Neural cell (in vitro differentiated cells): ENCODE data around the gene GAPDHS. TPM values are rescaled to one million over a fixed set of nuclear protein-coding genes. Genes with fewer than 3 reads are reported as not detected.

Experiments
- H2AFZ ChIP-seq: fragments of 200-600, 300-800 bp; sonication (generic), shearing (Covaris generic); 2 replicates; pipeline ENCODE4 v1.6.0; 2014; ENCODE audit warnings: low read depth, mild to moderate bottlenecking, antibody characterized with exemption, low read length, moderate library complexity
- H3F3A ChIP-seq: fragments of 200-600 bp; shearing (Covaris generic); 2 replicates; pipeline ENCODE4 v1.6.1; 2016; ENCODE audit warnings: mild to moderate bottlenecking, moderate library complexity, mixed read lengths, antibody characterized with exemption, low read length; ENCODE audit not compliant: insufficient read depth, poor library complexity, severe bottlenecking
- H3K27ac ChIP-seq: fragments of 200-600, 300-800 bp; sonication (generic), shearing (Covaris generic); 2 replicates; pipeline ENCODE4 v1.5.1; 2014; ENCODE audit warnings: mild to moderate bottlenecking, low read length, moderate library complexity
- H3K27me3 ChIP-seq: fragments of 300-800, 200-600 bp; sonication (generic), shearing (Covaris generic); 2 replicates; pipeline ENCODE4 v1.6.0; 2014; ENCODE audit warnings: mild to moderate bottlenecking, low read depth, low read length, moderate library complexity; ENCODE audit not compliant: insufficient read depth
- H3K36me3 ChIP-seq: fragments of 300-800, 200-600 bp; sonication (generic), shearing (Covaris generic); 2 replicates; pipeline ENCODE4 v1.5.1; 2014; ENCODE audit warnings: mild to moderate bottlenecking, antibody characterized with exemption, low read length, moderate library complexity; ENCODE audit not compliant: insufficient read depth
- H3K4me2 ChIP-seq: fragments of 300-800, 200-600 bp; sonication (generic), shearing (Covaris generic); 2 replicates; pipeline ENCODE4 v1.6.0; 2014; ENCODE audit warnings: mild to moderate bottlenecking, low read length
- H3K4me3 ChIP-seq: fragments of 300-800, 200-600 bp; sonication (generic), shearing (Covaris generic); 2 replicates; pipeline ENCODE4 v1.5.1; 2014; ENCODE audit warnings: mild to moderate bottlenecking, low read length, moderate library complexity
- H3K79me2 ChIP-seq: fragments of 200-600 bp; shearing (Covaris generic); replicated peaks from 2 replicates; pipeline ENCODE4 v1.6.0; 2014; ENCODE audit warnings: mild to moderate bottlenecking, low read length, moderate library complexity; ENCODE audit not compliant: insufficient read depth
- H3K9ac ChIP-seq: fragments of 300-800, 200-600 bp; sonication (generic), shearing (Covaris generic); 2 replicates; pipeline ENCODE4 v1.6.1; 2016; ENCODE audit warnings: mild to moderate bottlenecking, low read length, mixed read lengths
- H3K9me2 ChIP-seq: fragments of 200-600 bp; shearing (Covaris generic); 2 replicates; pipeline ENCODE4 v1.6.1; 2016; ENCODE audit warnings: mild to moderate bottlenecking, low read length, mixed read lengths; ENCODE audit not compliant: insufficient read depth
- H3K9me3 ChIP-seq: fragments of 200-600, 300-800 bp; sonication (generic), shearing (Covaris generic); 2 replicates; pipeline ENCODE4 v1.6.1; 2016; ENCODE audit warnings: mild to moderate bottlenecking, mixed run types, low read length, moderate library complexity, mixed read lengths
- H4K20me1 ChIP-seq: fragments of 200-600 bp; shearing (Covaris generic); 2 replicates; pipeline ENCODE4 v1.6.1; 2016; ENCODE audit warnings: mild to moderate bottlenecking, mixed run types; ENCODE audit not compliant: insufficient read depth
- EP300 ChIP-seq: fragments of 450-650 bp; conservative IDR thresholded peaks from 2 replicates; pipeline ENCODE4 v1.6.1; 2014; ENCODE audit warnings: antibody characterized with exemption, mild to moderate bottlenecking, moderate library complexity; ENCODE audit not compliant: poor library complexity, severe bottlenecking
- EZH2 ChIP-seq: fragments of 200-600, 300-800 bp; shearing (Covaris generic), sonication (generic); IDR thresholded peaks from 2 replicates; pipeline ENCODE4 v1.6.1; 2014; ENCODE audit warnings: antibody characterized with exemption, low read length, borderline replicate concordance, mild to moderate bottlenecking; ENCODE audit not compliant: insufficient read depth, poor library complexity, severe bottlenecking
- MXI1 ChIP-seq: fragments of 450-650 bp; conservative IDR thresholded peaks from 2 replicates; pipeline ENCODE4 v1.6.1; 2014; ENCODE audit warnings: antibody characterized with exemption, mild to moderate bottlenecking; ENCODE audit not compliant: poor library complexity, severe bottlenecking
- POLR2AphosphoS5 ChIP-seq: IDR thresholded peaks from 2 replicates; pipeline ENCODE4 v1.6.1; 2012
- RAD21 ChIP-seq: fragments of 450-650 bp; conservative IDR thresholded peaks from 2 replicates; pipeline ENCODE4 v1.6.1; 2014; ENCODE audit warnings: antibody characterized with exemption, mild to moderate bottlenecking, moderate library complexity
- SMC3 ChIP-seq: fragments of 450-650 bp; conservative IDR thresholded peaks from 2 replicates; pipeline ENCODE4 v1.6.1; 2014; ENCODE audit warnings: antibody characterized with exemption, mild to moderate bottlenecking, moderate library complexity; ENCODE audit not compliant: poor library complexity
- polyA plus RNA-seq: library from polyadenylated mRNA; depleted of rRNA; stranded (reverse); fragments of >200 nt; gene quantifications from 2 replicates; pipeline ENCODE4 v1.2.3, GENCODE V29; 2014
- TF ChIP-seq, protein P1 (sequence below): fragments of 450-650 bp; IDR thresholded peaks from 2 replicates; pipeline ENCODE4 v1.5.1; 2014; ENCODE audit warnings: antibody characterized with exemption, mild to moderate bottlenecking, moderate library complexity; ENCODE audit not compliant: poor library complexity, severe bottlenecking
- TF ChIP-seq, protein P2 (sequence below): IDR thresholded peaks from 2 replicates; pipeline ENCODE4 v1.6.1; 2012; ENCODE audit warnings: borderline replicate concordance

GAPDHS gene
- polyA plus RNA-seq, 1 donor from 2014 or later = not detected

DNA sequence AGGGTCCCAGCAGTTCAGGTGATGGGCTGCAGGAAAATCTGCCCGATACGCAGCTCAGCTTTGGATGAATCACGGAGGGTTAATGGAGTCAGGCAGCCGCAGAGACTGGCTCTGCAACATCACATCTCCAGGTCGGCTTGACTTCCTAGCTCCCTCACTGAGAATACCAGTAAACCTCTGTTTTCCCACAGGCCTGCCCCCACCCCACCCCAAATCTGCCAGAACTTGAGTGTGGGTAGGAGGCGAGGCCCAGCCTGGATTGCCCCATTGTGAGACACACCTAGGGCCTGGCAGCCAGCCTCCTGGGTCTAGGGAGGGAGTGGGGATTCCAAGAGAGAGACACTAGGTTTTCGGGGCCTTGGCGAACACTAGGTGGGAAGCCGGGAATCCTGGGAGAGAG lies 39.3 kb upstream of the GAPDHS start:
- no peaks in the 10 kb centered on the region for H3K36me3 ChIP-seq
- H3F3A ChIP-seq = no peaks in the 10 kb centered on the region
- no peak for TF ChIP-seq POLR2AphosphoS5
- TF ChIP-seq SMC3 = no peak
- TF ChIP-seq EP300 = no peak
- no peak for TF ChIP-seq EZH2
- TF ChIP-seq, protein P1, sequence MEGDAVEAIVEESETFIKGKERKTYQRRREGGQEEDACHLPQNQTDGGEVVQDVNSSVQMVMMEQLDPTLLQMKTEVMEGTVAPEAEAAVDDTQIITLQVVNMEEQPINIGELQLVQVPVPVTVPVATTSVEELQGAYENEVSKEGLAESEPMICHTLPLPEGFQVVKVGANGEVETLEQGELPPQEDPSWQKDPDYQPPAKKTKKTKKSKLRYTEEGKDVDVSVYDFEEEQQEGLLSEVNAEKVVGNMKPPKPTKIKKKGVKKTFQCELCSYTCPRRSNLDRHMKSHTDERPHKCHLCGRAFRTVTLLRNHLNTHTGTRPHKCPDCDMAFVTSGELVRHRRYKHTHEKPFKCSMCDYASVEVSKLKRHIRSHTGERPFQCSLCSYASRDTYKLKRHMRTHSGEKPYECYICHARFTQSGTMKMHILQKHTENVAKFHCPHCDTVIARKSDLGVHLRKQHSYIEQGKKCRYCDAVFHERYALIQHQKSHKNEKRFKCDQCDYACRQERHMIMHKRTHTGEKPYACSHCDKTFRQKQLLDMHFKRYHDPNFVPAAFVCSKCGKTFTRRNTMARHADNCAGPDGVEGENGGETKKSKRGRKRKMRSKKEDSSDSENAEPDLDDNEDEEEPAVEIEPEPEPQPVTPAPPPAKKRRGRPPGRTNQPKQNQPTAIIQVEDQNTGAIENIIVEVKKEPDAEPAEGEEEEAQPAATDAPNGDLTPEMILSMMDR = no peak
- no peak for TF ChIP-seq MXI1
- no peak overlapping the region for H2AFZ ChIP-seq
- H3K27me3 ChIP-seq = no peaks in the 10 kb centered on the region
- H3K27ac ChIP-seq = no peak overlapping the region
- no peaks in the 10 kb centered on the region for H4K20me1 ChIP-seq
- H3K9ac ChIP-seq = no peak overlapping the region
- H3K9me2 ChIP-seq = no peaks in the 10 kb centered on the region
- H3K9me3 ChIP-seq = no peaks in the 10 kb centered on the region
- no peak overlapping the region for H3K4me2 ChIP-seq
- H3K79me2 ChIP-seq = no peaks in the 10 kb centered on the region
- no peak overlapping the region for H3K4me3 ChIP-seq

DNA sequence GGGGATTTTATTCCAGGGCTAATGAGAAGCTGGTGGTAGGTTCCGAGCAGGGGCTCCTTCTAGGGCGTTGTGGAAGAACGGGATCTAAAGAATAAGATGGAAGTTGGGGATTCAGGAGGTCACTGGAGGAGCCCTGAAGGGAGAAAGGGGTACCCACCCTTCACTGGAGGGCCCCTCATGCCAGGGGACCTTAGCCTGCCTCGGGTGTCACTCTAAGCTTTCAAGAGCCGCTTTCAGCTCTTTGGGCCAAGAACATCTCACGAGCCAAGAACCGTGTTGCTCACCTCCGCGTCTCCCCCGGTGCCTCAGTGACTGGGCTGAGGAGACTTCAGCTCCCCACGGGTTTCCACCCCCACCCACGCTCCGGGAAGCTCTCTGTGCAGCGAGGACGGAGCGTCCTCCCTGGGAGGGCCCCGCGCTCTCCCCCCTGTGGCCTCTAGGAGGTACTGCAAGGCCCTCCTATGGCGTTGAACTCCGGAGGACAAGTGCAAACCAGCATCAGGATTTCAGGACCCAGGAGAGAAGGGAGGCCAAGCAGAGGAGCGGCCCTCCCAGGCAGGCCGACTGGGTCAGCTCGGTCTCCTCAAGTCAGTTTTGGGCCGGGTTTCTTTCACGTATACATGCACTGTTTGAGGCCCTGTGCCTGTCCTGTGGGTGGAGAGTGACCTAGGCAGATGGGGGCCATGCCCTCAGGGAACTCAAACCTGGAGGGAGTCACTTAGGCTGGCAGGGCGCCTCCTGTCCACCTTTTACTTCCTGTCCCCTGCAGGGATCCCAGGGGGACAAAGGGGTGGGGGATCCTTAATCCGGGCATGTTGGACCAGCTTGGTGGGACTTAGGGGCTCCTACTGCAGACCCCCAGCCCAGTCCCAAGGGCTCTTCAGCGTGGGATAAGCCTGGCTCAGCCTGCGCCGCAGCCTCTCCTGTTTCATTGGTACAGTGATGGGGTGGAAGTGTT lies 37.9 kb upstream of the GAPDHS start:
- H3K4me2 ChIP-seq = no peak overlapping the region
- H3K9me3 ChIP-seq = no peaks in the 10 kb centered on the region
- H3K36me3 ChIP-seq = no peaks in the 10 kb centered on the region
- H3K4me3 ChIP-seq = no peak overlapping the region
- no peaks in the 10 kb centered on the region for H3K9me2 ChIP-seq
- no peaks in the 10 kb centered on the region for H3F3A ChIP-seq
- no peak overlapping the region for H2AFZ ChIP-seq
- TF ChIP-seq, protein P1 = peak; percentile 71
- peak; percentile 75 for TF ChIP-seq SMC3
- TF ChIP-seq, protein P2, sequence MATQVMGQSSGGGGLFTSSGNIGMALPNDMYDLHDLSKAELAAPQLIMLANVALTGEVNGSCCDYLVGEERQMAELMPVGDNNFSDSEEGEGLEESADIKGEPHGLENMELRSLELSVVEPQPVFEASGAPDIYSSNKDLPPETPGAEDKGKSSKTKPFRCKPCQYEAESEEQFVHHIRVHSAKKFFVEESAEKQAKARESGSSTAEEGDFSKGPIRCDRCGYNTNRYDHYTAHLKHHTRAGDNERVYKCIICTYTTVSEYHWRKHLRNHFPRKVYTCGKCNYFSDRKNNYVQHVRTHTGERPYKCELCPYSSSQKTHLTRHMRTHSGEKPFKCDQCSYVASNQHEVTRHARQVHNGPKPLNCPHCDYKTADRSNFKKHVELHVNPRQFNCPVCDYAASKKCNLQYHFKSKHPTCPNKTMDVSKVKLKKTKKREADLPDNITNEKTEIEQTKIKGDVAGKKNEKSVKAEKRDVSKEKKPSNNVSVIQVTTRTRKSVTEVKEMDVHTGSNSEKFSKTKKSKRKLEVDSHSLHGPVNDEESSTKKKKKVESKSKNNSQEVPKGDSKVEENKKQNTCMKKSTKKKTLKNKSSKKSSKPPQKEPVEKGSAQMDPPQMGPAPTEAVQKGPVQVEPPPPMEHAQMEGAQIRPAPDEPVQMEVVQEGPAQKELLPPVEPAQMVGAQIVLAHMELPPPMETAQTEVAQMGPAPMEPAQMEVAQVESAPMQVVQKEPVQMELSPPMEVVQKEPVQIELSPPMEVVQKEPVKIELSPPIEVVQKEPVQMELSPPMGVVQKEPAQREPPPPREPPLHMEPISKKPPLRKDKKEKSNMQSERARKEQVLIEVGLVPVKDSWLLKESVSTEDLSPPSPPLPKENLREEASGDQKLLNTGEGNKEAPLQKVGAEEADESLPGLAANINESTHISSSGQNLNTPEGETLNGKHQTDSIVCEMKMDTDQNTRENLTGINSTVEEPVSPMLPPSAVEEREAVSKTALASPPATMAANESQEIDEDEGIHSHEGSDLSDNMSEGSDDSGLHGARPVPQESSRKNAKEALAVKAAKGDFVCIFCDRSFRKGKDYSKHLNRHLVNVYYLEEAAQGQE = no peak
- TF ChIP-seq MXI1 = no peak
- TF ChIP-seq EP300 = no peak
- no peak for TF ChIP-seq POLR2AphosphoS5
- TF ChIP-seq RAD21 = peak; percentile 60
- no peaks in the 10 kb centered on the region for H4K20me1 ChIP-seq
- no peaks in the 10 kb centered on the region for H3K27me3 ChIP-seq
- H3K79me2 ChIP-seq = no peaks in the 10 kb centered on the region
- H3K27ac ChIP-seq = no peak overlapping the region
- no peak overlapping the region for H3K9ac ChIP-seq
